D341Med (cell line): ENCODE measurements around the gene ST6GALNAC5.

Experiments used
- DNase-seq: peaks from one replicate; pipeline ENCODE4 v3.0.0; 2012; ENCODE audit warnings: low spot score

ST6GALNAC5 gene

DNA sequence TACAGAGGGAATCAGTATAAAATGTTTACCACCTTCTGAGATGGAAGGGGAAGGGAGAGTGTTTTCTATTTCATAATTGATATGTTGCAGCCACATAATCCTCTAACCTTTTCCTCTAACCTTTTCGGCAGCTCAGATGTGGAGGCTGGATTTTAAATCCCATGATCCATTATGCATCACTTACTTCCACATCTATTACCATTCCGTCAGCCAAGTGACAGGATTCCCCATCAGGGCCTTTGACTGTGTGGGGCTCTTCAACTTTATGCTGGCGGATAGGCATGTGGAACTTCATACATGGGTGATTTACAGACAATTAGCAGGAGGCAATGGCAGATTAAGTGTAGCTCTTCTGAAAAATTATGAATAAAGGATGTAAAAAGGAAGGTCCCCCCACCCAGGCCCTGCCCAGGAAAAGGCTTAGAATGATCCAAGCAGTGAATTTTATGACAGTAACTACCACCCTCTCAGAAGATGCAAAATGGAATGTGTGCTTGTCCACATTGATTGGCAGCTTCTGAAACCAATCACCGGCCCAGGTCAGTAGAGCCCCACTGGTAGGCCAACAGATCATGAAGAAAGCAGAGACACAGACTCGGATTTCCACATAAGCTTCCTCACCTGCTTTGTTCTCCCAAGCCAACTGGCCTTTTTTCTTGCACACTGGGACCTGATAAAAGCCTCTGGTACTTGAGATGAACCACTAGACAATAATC is 147.0 kb downstream of the ST6GALNAC5 start:
- DNase-seq = peak; percentile 67

DNA sequence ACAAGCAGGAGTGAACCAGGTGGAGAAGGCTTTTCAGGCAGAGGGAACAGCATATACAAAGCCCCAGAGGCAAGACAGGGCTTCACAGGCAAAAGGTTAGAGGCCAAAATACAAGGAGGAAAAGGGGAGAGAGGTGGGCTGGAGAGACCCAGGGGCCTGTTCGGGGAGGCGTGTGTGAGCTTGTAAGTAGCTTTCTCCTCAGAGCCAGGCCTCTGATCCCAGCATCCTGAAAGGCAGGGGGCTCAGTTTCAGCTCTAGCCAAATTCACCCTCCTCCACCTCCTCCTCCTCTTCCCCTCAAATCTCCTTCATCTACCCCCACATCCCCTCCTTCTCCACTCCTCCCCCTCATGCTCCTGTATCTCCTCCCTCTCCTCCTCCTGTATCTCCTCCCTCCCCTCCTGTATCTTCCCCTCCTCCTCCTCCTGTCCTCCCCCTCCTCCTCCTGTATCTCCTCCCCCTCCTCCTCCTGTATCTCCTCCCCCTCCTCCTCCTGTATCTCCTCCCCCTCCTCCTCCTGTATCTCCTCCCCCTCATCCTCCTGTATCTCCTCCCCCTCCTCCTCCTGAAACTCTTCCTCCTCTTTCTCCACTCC is 148.6 kb downstream of the ST6GALNAC5 start:
- peak; percentile 52 for DNase-seq

DNA sequence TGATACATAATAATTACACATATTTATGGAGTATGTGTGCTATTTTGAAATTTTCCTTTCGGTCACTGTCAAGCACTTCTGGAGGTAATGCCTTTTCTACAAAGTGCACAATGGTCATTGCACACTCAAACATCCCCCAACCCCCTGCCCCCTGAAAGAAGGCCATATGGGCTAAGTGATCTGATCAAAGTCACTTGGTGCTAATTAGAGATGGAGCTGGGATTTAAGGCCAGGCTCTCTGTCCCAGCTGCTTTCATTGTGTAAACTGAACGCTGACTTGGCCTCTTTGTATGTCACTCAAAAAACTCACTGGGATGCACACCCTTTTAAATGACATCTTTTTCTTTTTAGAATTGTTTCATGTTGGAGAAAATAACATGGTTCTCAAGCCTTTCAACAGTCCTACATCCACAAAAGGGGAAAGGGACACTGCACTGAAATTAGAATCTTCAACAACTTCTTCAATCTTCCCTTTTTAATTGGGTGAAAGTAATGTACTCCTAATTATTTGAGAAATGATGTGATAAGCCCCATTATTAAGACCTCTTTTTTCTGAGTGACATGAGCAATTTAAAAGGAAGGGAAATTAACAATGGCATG is 149.2 kb downstream of the ST6GALNAC5 start:
- peak; percentile 61 for DNase-seq

DNA sequence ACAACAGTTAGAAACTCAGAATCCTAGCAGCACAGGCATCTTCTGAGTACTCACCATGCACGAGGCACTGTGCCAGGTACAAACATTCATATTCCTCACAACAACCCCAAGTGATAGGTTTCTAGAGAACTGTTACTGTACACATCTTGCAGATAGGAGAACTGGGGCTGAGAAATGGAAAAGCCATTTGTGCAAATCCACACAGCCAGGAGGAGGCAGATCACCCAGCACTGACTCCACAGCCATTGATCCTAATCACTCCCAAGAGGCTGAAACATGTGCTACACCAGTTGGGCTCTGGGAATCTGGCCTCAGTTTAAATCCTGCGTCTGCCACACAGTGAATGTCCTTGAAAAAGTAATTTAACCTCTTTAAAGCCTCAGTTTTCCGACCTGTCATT is 151.0 kb downstream of the ST6GALNAC5 start:
- peak; percentile 47 for DNase-seq

- no peak for DNase-seq
Measured at GRCh38 chr1:77018761-77019160, 151.5 kb downstream of the ST6GALNAC5 start.

GRCh38 chr1:77021732-77022131 is 154.5 kb downstream of the ST6GALNAC5 start:
- DNase-seq = no peak

DNA sequence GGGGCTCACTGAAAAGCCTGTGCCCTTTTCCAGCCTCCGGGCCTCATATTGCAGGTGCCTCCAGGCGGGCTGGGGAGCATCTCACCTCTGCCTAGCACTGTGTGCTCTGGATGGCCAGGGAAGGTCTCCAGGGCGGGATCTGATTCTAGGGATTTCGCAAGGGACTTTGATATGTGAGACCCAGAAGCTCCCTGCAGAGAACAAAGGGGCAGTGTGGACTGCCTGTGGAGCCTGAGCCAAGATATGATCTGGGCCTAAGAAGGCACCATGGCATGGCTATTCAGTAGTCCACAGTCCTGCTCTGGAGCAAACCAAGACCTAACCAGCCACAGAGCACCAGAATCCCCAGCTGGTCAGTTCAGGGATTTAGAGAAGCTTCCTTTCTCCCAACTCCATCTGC is 157.2 kb downstream of the ST6GALNAC5 start:
- DNase-seq = no peak

DNA sequence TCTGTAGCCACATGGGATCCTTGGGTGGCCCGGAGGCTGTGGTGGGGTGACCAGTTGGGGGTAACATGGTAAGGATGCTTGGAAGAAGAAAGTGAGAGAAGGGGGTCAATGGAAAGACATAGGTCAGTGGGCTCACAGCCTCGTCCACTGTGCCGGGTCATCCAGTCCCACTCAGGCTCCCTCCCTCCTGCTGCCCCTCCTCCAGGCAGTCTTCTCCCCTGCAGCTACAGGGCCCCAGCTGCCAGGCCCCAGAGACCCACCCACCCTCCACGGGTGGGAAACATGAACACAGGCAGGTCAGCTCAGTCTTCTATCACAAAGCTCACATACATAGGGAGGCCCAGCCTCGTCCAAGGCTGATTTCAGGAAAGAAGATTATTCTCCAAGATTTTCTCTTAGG is 158.3 kb downstream of the ST6GALNAC5 start:
- DNase-seq = no peak

GRCh38 chr1:77026135-77026534 is 158.9 kb downstream of the ST6GALNAC5 start:
- DNase-seq = no peak

DNA sequence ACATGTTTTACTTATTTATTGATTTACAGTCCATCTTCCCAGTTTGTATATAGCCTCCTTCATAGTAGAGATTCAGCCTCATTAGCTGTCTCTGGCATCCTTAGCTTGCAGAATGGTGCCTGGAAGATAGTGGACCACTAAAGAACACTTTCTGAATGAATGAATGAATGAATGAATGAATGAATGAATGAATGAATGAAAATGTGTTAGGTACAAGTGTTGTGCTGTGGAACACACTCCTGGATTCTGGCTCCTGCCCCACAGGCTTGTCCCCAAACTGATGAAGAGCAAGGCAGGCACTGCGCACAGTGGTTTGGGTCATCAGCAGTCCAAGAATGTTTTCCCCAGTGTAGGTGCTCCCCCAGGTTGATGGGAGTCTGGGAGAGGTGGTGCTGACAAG is 159.4 kb downstream of the ST6GALNAC5 start:
- DNase-seq = no peak

DNA sequence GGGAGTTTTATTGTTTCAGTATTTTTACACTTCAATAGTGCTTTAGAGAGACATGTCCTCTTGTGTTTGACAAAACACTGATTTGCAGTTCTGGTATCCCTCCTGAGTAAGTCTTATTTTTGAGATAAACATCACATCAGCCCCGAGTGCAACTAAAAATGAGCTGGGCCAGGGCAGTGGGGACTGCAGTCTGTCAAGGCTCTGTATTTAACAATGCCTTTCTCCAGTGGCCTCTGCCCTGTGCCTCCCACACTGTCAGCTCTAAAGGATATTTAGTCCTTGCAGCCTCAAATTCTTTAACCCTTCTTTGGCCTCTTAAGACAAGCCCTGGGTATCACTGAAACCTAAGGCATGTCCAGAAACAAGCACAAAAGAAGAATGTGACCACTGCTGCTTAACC is 160.6 kb downstream of the ST6GALNAC5 start:
- no peak for DNase-seq

GRCh38 chr1:77030401-77031105 is 163.3 kb downstream of the ST6GALNAC5 start:
- DNase-seq = no peak

- DNase-seq = no peak
Measured at GRCh38 chr1:77031106-77031662, 163.9 kb downstream of the ST6GALNAC5 start.

- no peak for DNase-seq
Measured at GRCh38 chr1:77036560-77036959, 169.3 kb downstream of the ST6GALNAC5 start.

GRCh38 chr1:77037038-77037437 is 169.8 kb downstream of the ST6GALNAC5 start:
- no peak for DNase-seq

GRCh38 chr1:77038000-77038399 is 170.7 kb downstream of the ST6GALNAC5 start:
- no peak for DNase-seq

GRCh38 chr1:77039111-77039510 is 171.8 kb downstream of the ST6GALNAC5 start:
- no peak for DNase-seq

DNA sequence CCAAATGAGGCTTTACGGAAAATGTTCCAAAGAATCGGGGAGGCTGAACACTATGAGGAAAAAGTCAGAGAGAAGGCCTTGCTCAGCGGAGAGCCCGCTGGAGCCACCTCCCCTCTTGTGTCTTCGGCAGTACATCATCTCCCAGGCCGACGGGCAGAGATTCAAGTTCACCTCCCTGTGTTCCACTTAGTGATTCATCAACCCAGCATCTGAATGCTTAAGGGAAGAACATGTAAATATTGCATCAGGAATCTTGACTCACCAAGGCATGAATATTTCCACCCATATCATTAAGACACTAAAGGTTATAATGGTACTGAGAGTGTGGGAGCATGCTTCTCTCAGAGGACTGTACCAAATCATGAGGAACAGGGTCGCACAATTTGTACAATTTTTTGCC is 172.5 kb downstream of the ST6GALNAC5 start:
- DNase-seq = no peak

GRCh38 chr1:77040826-77041225 is 173.5 kb downstream of the ST6GALNAC5 start:
- DNase-seq = no peak

GRCh38 chr1:77044133-77044849 is 177.0 kb downstream of the ST6GALNAC5 start:
- no peak for DNase-seq

DNA sequence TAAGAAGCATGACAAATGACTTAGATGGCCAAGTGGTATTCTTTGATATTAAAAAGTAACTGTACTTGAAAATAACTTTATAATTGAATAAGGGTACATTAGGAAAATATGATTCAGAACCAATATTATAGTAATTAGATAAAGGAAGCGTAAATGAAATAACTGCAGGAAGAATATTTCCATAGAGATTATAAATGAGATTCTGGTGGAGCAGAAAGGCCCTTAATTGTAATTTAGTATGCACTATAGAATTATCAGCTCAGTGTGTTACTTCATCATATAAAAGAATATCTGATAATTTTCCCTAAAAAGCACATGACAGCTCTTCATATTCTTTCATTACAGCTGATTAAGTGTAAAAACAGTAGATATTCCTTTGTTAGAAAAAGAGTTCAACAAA is 180.3 kb downstream of the ST6GALNAC5 start:
- DNase-seq = no peak
